Gastroesophageal sphincter (tissue), 3 donors: ENCODE results near the gene GLRA2.

Source experiments
- EP300 ChIP-seq: sonication (generic); formaldehyde crosslinking; IDR thresholded peaks from one replicate; pipeline ENCODE4 v1.6.1; 2017; ENCODE audit warnings: antibody characterized with exemption, mild to moderate bottlenecking
- POLR2A ChIP-seq, 2 donors: fragments of 450-650 bp; IDR thresholded peaks; one replicate each; pipeline ENCODE4 v1.6.1; 2017; ENCODE audit warnings: antibody characterized with exemption in 2 of 2, mild to moderate bottlenecking in 2 of 2, moderate library complexity in 1 of 2
- POLR2AphosphoS5 ChIP-seq: sonication (generic); formaldehyde crosslinking; IDR thresholded peaks from one replicate; pipeline ENCODE4 v1.6.1; 2017; ENCODE audit warnings: antibody characterized with exemption
- TF ChIP-seq, protein P1 (sequence below), 4 experiments: fragments of 200-600 bp in 2 of 4; fragments of 450-650 bp in 2 of 4; sonication (generic) in 1 of 4; IDR thresholded peaks; one replicate each; pipeline ENCODE4 v1.5.1; 2017 to 2019; ENCODE audit warnings: antibody characterized with exemption in 4 of 4, mild to moderate bottlenecking in 2 of 4, moderate library complexity in 2 of 4

- TF ChIP-seq POLR2AphosphoS5 (no peak), POLR2A (IDR thresholded peaks at IDR 0.05) (no peak), EP300 (no peak)
- TF ChIP-seq, protein P1, sequence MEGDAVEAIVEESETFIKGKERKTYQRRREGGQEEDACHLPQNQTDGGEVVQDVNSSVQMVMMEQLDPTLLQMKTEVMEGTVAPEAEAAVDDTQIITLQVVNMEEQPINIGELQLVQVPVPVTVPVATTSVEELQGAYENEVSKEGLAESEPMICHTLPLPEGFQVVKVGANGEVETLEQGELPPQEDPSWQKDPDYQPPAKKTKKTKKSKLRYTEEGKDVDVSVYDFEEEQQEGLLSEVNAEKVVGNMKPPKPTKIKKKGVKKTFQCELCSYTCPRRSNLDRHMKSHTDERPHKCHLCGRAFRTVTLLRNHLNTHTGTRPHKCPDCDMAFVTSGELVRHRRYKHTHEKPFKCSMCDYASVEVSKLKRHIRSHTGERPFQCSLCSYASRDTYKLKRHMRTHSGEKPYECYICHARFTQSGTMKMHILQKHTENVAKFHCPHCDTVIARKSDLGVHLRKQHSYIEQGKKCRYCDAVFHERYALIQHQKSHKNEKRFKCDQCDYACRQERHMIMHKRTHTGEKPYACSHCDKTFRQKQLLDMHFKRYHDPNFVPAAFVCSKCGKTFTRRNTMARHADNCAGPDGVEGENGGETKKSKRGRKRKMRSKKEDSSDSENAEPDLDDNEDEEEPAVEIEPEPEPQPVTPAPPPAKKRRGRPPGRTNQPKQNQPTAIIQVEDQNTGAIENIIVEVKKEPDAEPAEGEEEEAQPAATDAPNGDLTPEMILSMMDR (IDR thresholded peaks at IDR 0.05) = no peak
Measured at GRCh38 chrX:14573161-14573560, 43.8 kb downstream of the GLRA2 start.
